ENCODE measurements around the gene BPIFB4. TPM values are rescaled to one million over a fixed set of nuclear protein-coding genes. Genes with fewer than 3 reads are reported as not detected.

BPIFB4 gene
- total and polyA plus RNA-seq, 11 donors = not detected

DNA sequence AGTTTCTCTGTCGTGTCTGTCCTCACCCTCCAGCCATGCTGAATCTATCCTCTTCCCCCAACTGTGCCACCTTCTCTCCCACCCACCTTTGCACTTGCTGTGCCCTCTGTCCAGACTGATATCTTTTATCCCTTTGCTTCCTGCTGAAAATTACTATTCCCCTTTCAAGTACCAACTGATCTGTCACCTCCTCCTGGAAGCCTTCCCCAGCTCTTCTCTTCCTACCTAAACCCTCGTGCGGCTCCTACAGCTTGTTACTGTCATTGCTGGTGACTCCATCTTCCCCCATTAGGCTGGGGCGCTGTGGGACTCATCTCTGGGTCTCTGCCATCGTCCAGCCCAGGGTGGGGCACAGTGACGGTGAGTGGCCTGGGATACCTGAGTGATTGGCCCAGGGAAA lies 46.9 kb upstream of the BPIFB4 start:
- DNase-seq (no peak), ATAC-seq (no peak)
- Histone ChIP-seq H3K4me1 (no peaks in the 10 kb centered on the region), H3K36me3 (no peaks in the 10 kb centered on the region), H3K27ac (no peak overlapping the region), H3K9me3 (peaks cover 0 to 6% (median 0%) of the 10 kb centered on the region in 12 donors), H3K27me3 (no peaks in the 10 kb centered on the region), H3K4me3 (no peak overlapping the region)
- no peak for TF ChIP-seq POLR2A (IDR thresholded peaks at IDR 0.05)
- TF ChIP-seq, protein P1, sequence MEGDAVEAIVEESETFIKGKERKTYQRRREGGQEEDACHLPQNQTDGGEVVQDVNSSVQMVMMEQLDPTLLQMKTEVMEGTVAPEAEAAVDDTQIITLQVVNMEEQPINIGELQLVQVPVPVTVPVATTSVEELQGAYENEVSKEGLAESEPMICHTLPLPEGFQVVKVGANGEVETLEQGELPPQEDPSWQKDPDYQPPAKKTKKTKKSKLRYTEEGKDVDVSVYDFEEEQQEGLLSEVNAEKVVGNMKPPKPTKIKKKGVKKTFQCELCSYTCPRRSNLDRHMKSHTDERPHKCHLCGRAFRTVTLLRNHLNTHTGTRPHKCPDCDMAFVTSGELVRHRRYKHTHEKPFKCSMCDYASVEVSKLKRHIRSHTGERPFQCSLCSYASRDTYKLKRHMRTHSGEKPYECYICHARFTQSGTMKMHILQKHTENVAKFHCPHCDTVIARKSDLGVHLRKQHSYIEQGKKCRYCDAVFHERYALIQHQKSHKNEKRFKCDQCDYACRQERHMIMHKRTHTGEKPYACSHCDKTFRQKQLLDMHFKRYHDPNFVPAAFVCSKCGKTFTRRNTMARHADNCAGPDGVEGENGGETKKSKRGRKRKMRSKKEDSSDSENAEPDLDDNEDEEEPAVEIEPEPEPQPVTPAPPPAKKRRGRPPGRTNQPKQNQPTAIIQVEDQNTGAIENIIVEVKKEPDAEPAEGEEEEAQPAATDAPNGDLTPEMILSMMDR (IDR thresholded peaks at IDR 0.05) = no peak
- intact Hi-C loops (cut with DNase I) = no loop called here
- 78 to 84% (median 80%) methylated on average over 6 of the region's 6 CpGs for WGBS, 4 donors

DNA sequence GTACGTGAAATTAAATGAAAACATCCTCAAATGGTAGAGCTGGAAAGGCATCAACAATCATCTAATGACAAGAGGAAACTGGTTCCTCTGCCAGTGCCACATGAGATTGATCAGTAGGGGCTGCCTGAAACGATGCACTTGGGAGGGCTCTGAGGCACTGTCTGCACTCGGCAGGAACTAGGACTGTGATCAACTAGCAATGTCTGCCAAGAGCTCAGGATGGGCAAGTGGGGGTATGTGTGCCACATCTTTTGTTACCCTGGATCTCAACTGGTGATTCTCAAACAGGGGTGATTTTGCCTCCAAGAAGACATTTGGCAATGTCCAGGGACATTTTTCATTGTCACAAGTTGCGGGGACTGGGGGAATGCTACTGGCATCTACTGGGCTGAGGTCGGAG lies 46.1 kb upstream of the BPIFB4 start:
- Histone ChIP-seq H3K4me3 (no peak overlapping the region), H3K27ac (no peak overlapping the region), H3K27me3 (no peaks in the 10 kb centered on the region), H3K9me3 (peaks cover 0 to 6% (median 0%) of the 10 kb centered on the region in 12 donors), H3K36me3 (no peaks in the 10 kb centered on the region), H3K4me1 (no peaks in the 10 kb centered on the region)
- DNase-seq = no peak
- ATAC-seq = no peak
- WGBS, 4 donors = 65 to 78% (median 73%) methylated on average over 5 of the region's 5 CpGs
- intact Hi-C loops (cut with DNase I) = no loop called here
- no peak for TF ChIP-seq POLR2A (IDR thresholded peaks at IDR 0.05)
- TF ChIP-seq, protein P1 (IDR thresholded peaks at IDR 0.05) = no peak

DNA sequence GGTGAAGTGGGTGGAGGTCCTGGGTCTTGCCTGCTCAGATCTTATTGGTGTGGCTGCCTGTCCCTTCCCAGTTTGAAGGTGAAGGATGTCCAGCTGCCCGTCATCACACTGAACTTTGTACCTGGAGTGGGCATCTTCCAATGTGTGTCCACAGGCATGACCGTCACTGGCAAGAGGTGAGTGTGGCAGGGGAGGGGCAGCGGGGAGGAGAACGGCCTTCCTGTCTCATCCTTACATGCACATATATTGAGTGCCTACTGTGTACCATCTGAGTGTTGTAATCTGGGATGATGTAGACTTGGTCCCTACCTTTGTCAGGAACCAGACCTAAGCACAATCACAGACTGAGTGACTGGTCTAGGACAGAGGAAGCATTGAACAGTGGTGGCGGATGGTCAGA lies 45.3 kb upstream of the BPIFB4 start:
- Histone ChIP-seq H3K27ac (no peak overlapping the region), H3K27me3 (no peaks in the 10 kb centered on the region), H3K4me1 (no peaks in the 10 kb centered on the region), H3K4me3 (no peak overlapping the region), H3K36me3 (no peaks in the 10 kb centered on the region), H3K9me3 (peaks cover 0 to 6% (median 0%) of the 10 kb centered on the region in 12 donors)
- TF ChIP-seq, protein P1 (IDR thresholded peaks at IDR 0.05) = no peak
- TF ChIP-seq POLR2A (IDR thresholded peaks at IDR 0.05) = no peak
- no peak for DNase-seq
- 76 to 92% (median 85%) methylated on average over 5 of the region's 5 CpGs for WGBS, 4 donors
- intact Hi-C loops (cut with DNase I) = no loop called here
- ATAC-seq = no peak

DNA sequence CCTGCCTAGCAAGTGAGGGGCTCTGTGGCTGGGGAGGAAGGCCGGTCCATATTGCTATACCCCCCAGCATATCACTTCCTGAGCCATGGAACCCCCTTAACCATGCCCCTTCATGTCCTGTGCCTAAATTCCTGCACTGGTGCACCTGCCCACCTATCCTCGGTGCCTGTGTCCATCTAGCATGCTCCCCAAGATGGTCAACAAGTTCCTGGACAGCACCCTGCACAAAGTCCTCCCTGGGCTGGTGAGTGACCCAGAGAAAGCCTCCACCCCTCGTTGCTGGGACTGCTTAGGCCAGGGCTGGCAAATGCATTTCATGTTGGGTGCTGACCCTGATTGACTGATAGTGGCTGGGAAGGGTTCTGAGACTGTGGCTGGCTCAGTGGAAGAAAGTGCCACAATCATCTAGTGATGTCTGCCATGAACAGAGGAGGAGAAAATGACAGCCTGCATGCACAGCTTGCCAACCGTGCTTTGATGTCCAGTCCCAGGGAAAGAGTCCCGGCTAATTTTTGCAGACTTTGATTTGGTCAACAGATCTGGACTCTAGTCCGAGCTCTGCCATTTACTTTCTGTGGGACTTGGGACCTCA lies 44.4 kb upstream of the BPIFB4 start:
- intact Hi-C loops (cut with DNase I) = no loop called here
- Histone ChIP-seq H3K36me3 (no peaks in the 10 kb centered on the region), H3K27me3 (no peaks in the 10 kb centered on the region), H3K4me1 (no peaks in the 10 kb centered on the region), H3K9me3 (peaks cover 0 to 6% (median 0%) of the 10 kb centered on the region in 12 donors), H3K27ac (no peak overlapping the region), H3K4me3 (no peak overlapping the region)
- ATAC-seq (no peak), DNase-seq (no peak)
- TF ChIP-seq POLR2A (IDR thresholded peaks at IDR 0.05) = no peak
- TF ChIP-seq, protein P1 (IDR thresholded peaks at IDR 0.05) = no peak
- WGBS, 4 donors = 77 to 84% (median 82%) methylated on average over 4 to 6 of the region's 6 CpGs

Data from heart left ventricle (tissue), 16 donors.